ENCODE measurements around the gene PABPN1L. TPM values are rescaled to one million over a fixed set of nuclear protein-coding genes. Genes with fewer than 3 reads are reported as not detected.

PABPN1L gene
- polyA plus RNA-seq, 1 donor: 0.12 TPM

GRCh38 chr16:88910284-88911135 is 44.0 kb upstream of the PABPN1L start:
- Histone ChIP-seq H3K4me1 (ENCODE audit: control insufficient read depth, insufficient read depth, low read length) (no peaks in the 10 kb centered on the region), H3K4me3 (ENCODE audit: low read length) (no peak overlapping the region), H3K27me3 (ENCODE audit: control insufficient read depth, insufficient read depth, low read length) (no peaks in the 10 kb centered on the region), H3K9me3 (ENCODE audit: control insufficient read depth, low read depth, low read length) (peaks cover 4% of the 10 kb centered on the region), H3K36me3 (ENCODE audit: control insufficient read depth, insufficient read depth, low read length) (no peaks in the 10 kb centered on the region), H3K27ac (ENCODE audit: low read length) (no peak overlapping the region)
- no CpG with 5 or more reads among the region's 26 CpGs for WGBS (ENCODE audit: insufficient coverage, low lambda C conversion rate)
- DNase-seq: no peak

- WGBS (ENCODE audit: insufficient coverage, low lambda C conversion rate): no CpG with 5 or more reads among the region's 44 CpGs
- Histone ChIP-seq H3K27ac (ENCODE audit: low read length) (no peak overlapping the region), H3K4me1 (ENCODE audit: control insufficient read depth, insufficient read depth, low read length) (no peaks in the 10 kb centered on the region), H3K4me3 (ENCODE audit: low read length) (no peak overlapping the region), H3K27me3 (ENCODE audit: control insufficient read depth, insufficient read depth, low read length) (no peaks in the 10 kb centered on the region), H3K9me3 (ENCODE audit: control insufficient read depth, low read depth, low read length) (peaks cover 4% of the 10 kb centered on the region), H3K36me3 (ENCODE audit: control insufficient read depth, insufficient read depth, low read length) (no peaks in the 10 kb centered on the region)
- DNase-seq: no peak
Observed at GRCh38 chr16:88909431-88910210, 43.2 kb upstream of the PABPN1L start.

GRCh38 chr16:88908307-88908706 is 41.8 kb upstream of the PABPN1L start:
- WGBS (ENCODE audit: insufficient coverage, low lambda C conversion rate): no CpG with 5 or more reads among the region's 17 CpGs
- no peak for DNase-seq
- no peak overlapping the region for H3K27ac ChIP-seq (ENCODE audit: low read length)

GRCh38 chr16:88907768-88908167 is 41.3 kb upstream of the PABPN1L start:
- Histone ChIP-seq H3K27ac (ENCODE audit: low read length) (no peak overlapping the region), H3K4me3 (ENCODE audit: low read length) (no peak overlapping the region), H3K27me3 (ENCODE audit: control insufficient read depth, insufficient read depth, low read length) (no peaks in the 10 kb centered on the region), H3K36me3 (ENCODE audit: control insufficient read depth, insufficient read depth, low read length) (no peaks in the 10 kb centered on the region), H3K9me3 (ENCODE audit: control insufficient read depth, low read depth, low read length) (peaks cover 4% of the 10 kb centered on the region), H3K4me1 (ENCODE audit: control insufficient read depth, insufficient read depth, low read length) (no peaks in the 10 kb centered on the region)
- no CpG with 5 or more reads among the region's 4 CpGs for WGBS (ENCODE audit: insufficient coverage, low lambda C conversion rate)
- no peak for DNase-seq

More at GRCh38 chr16:88908307-88908706, 41.8 kb upstream of the PABPN1L start:
- Histone ChIP-seq H3K36me3 (ENCODE audit: control insufficient read depth, insufficient read depth, low read length) (no peaks in the 10 kb centered on the region), H3K9me3 (ENCODE audit: control insufficient read depth, low read depth, low read length) (peaks cover 4% of the 10 kb centered on the region), H3K4me1 (ENCODE audit: control insufficient read depth, insufficient read depth, low read length) (no peaks in the 10 kb centered on the region), H3K27me3 (ENCODE audit: control insufficient read depth, insufficient read depth, low read length) (no peaks in the 10 kb centered on the region), H3K4me3 (ENCODE audit: low read length) (no peak overlapping the region)

GRCh38 chr16:88906535-88907105 is 40.2 kb upstream of the PABPN1L start:
- Histone ChIP-seq H3K36me3 (ENCODE audit: control insufficient read depth, insufficient read depth, low read length) (no peaks in the 10 kb centered on the region), H3K4me3 (ENCODE audit: low read length) (no peak overlapping the region), H3K4me1 (ENCODE audit: control insufficient read depth, insufficient read depth, low read length) (no peaks in the 10 kb centered on the region), H3K9me3 (ENCODE audit: control insufficient read depth, low read depth, low read length) (peaks cover 4% of the 10 kb centered on the region), H3K27me3 (ENCODE audit: control insufficient read depth, insufficient read depth, low read length) (no peaks in the 10 kb centered on the region), H3K27ac (ENCODE audit: low read length) (no peak overlapping the region)
- no CpG with 5 or more reads among the region's 22 CpGs for WGBS (ENCODE audit: insufficient coverage, low lambda C conversion rate)
- no peak for DNase-seq

GRCh38 chr16:88906020-88906419 is 39.6 kb upstream of the PABPN1L start:
- whole genome bisulfite sequencing (ENCODE audit: insufficient coverage, low lambda C conversion rate): no CpG with 5 or more reads among the region's 16 CpGs
- no peaks in the 10 kb centered on the region for H3K27me3 ChIP-seq (ENCODE audit: control insufficient read depth, insufficient read depth, low read length)
- peaks cover 4% of the 10 kb centered on the region for H3K9me3 ChIP-seq (ENCODE audit: control insufficient read depth, low read depth, low read length)
- H3K36me3 ChIP-seq (ENCODE audit: control insufficient read depth, insufficient read depth, low read length): no peaks in the 10 kb centered on the region
- H3K4me1 ChIP-seq (ENCODE audit: control insufficient read depth, insufficient read depth, low read length): no peaks in the 10 kb centered on the region
- H3K4me3 ChIP-seq (ENCODE audit: low read length): no peak overlapping the region
- no peak overlapping the region for H3K27ac ChIP-seq (ENCODE audit: low read length)
- DNase-seq: no peak

GRCh38 chr16:88905563-88905962 is 39.1 kb upstream of the PABPN1L start:
- Histone ChIP-seq H3K36me3 (ENCODE audit: control insufficient read depth, insufficient read depth, low read length) (no peaks in the 10 kb centered on the region), H3K4me1 (ENCODE audit: control insufficient read depth, insufficient read depth, low read length) (no peaks in the 10 kb centered on the region), H3K4me3 (ENCODE audit: low read length) (no peak overlapping the region), H3K27me3 (ENCODE audit: control insufficient read depth, insufficient read depth, low read length) (no peaks in the 10 kb centered on the region), H3K9me3 (ENCODE audit: control insufficient read depth, low read depth, low read length) (peaks cover 4% of the 10 kb centered on the region), H3K27ac (ENCODE audit: low read length) (no peak overlapping the region)
- no peak for DNase-seq
- WGBS (ENCODE audit: insufficient coverage, low lambda C conversion rate): no CpG with 5 or more reads among the region's 13 CpGs

- H3K27ac ChIP-seq (ENCODE audit: low read length): no peak overlapping the region
- H3K4me3 ChIP-seq (ENCODE audit: low read length): no peak overlapping the region
- no peaks in the 10 kb centered on the region for H3K27me3 ChIP-seq (ENCODE audit: control insufficient read depth, insufficient read depth, low read length)
- H3K4me1 ChIP-seq (ENCODE audit: control insufficient read depth, insufficient read depth, low read length): no peaks in the 10 kb centered on the region
- H3K9me3 ChIP-seq (ENCODE audit: control insufficient read depth, low read depth, low read length): peaks cover under 1% of the 10 kb centered on the region
- WGBS (ENCODE audit: insufficient coverage, low lambda C conversion rate): no CpG with 5 or more reads among the region's 21 CpGs
- H3K36me3 ChIP-seq (ENCODE audit: control insufficient read depth, insufficient read depth, low read length): no peaks in the 10 kb centered on the region
- DNase-seq: no peak
Observed at GRCh38 chr16:88904676-88905365, 38.4 kb upstream of the PABPN1L start.

- WGBS (ENCODE audit: insufficient coverage, low lambda C conversion rate): no CpG with 5 or more reads among the region's 14 CpGs
Observed at GRCh38 chr16:88903267-88903666, 36.8 kb upstream of the PABPN1L start.

GRCh38 chr16:88902744-88903143 is 36.3 kb upstream of the PABPN1L start:
- Histone ChIP-seq H3K4me3 (ENCODE audit: low read length) (no peak overlapping the region), H3K4me1 (ENCODE audit: control insufficient read depth, insufficient read depth, low read length) (no peaks in the 10 kb centered on the region), H3K9me3 (ENCODE audit: control insufficient read depth, low read depth, low read length) (no peaks in the 10 kb centered on the region), H3K27ac (ENCODE audit: low read length) (no peak overlapping the region), H3K27me3 (ENCODE audit: control insufficient read depth, insufficient read depth, low read length) (no peaks in the 10 kb centered on the region), H3K36me3 (ENCODE audit: control insufficient read depth, insufficient read depth, low read length) (no peaks in the 10 kb centered on the region)
- WGBS (ENCODE audit: insufficient coverage, low lambda C conversion rate): 80% methylated on average over 1 of the region's 16 CpGs
- no peak for DNase-seq

More at GRCh38 chr16:88903267-88903666, 36.8 kb upstream of the PABPN1L start:
- Histone ChIP-seq H3K27ac (ENCODE audit: low read length) (no peak overlapping the region), H3K9me3 (ENCODE audit: control insufficient read depth, low read depth, low read length) (no peaks in the 10 kb centered on the region), H3K36me3 (ENCODE audit: control insufficient read depth, insufficient read depth, low read length) (no peaks in the 10 kb centered on the region), H3K4me1 (ENCODE audit: control insufficient read depth, insufficient read depth, low read length) (no peaks in the 10 kb centered on the region), H3K4me3 (ENCODE audit: low read length) (no peak overlapping the region), H3K27me3 (ENCODE audit: control insufficient read depth, insufficient read depth, low read length) (no peaks in the 10 kb centered on the region)
- no peak for DNase-seq

All from large intestine (tissue), 3 donors.